Measurements from ENCODE around the gene OR6C6.
"Not testable (repeated sequence)": the region's sequence is repeated elsewhere in the genome, so short reads cannot be mapped to it uniquely, and the experiment has no call there.

The OR6C6 gene

DNA sequence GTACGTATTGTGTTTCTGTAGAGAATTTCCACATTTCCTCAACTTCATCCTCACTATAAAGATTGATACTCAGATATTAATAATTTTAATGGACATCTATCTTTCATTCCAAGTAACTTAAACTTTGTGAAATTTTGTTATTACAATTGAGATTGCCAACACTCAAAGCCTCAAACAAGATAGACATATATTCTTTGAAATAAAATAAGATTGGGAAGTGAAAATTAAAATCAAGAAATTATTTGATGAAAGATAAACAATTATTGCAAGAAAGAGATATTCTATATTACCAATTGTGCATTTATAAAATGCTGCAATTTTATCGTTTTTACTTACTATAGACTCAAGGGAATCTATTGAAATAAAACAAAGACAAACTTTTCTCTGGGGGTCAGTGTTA is at the start of gene OR6C6:
TSS of gene OR6C6 (minus strand) at position 101 of the 400 bp plus-strand sequence. CDS start 1,337 bp downstream, outside the sequence.
- DNase-seq (ENCODE audit: low read depth in 2 of 2): no peak

DNA sequence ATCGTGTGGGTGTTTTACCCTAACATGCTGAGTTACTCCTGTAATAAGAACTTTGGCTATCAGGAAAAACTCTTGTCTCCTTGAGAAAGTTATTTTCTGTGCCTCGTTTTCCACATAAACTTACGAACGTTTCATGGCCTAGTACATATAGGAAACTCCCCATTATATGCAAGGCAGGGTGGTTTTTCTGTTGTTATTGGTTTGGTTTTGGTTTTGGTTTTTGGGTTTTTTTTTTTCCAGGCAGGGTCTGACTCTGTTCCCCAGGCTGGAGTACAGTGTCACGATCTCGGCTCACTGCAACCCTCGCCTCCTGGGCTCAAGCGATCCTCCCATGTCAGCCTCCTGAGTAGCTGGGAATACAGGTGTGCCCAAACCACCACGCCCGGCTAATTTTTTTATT is 39.6 kb upstream of the OR6C6 start:
- no peak for DNase-seq (ENCODE audit: low read depth in 2 of 2)

DNA sequence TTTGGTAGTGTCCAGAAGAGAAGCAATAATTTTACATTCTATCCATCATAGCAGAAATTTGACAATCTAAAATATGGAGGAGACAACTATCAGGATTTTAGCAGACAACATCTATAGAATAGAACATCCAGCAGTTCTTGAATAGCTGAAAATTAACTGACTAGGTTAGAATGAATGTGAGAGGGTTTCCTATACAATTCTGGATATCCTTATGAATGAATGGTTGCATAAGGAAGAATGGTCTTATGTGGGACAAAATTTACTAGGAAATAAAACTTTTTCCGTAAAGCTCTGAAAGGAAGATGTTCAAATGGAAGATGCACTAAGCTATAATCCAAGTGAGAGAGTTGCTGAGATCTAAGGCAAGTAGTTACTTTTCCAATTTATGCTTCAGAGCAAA is 34.1 kb upstream of the OR6C6 start, which contains the start of gene OR6C3:
TSS of gene OR6C3 (plus strand) at position 301 of the 400 bp plus-strand sequence. CDS start 955 bp downstream, outside the sequence.
- DNase-seq (ENCODE audit: low read depth in 2 of 2): no peak

DNA sequence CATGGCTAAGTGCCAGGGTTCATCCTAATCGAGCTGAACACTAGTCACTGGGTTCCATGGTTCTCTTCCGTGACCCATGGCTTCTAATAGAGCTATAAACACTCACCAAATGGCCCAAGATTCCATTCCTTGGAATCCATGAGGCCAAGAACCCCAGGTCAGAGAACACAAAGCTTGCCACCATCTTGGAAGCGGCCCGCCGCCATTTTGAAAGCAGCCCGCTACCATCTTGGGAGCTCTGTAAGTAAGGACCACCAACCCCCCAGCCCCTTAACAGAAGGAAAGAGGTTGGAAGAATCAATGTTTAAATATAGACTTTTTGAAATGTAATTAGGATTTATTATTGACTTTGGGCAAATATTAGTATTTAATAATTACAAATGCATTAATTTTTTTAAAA is 29.4 kb upstream of the OR6C6 start:
- DNase-seq (ENCODE audit: low read depth in 2 of 2): not testable (repeated sequence)

DNA sequence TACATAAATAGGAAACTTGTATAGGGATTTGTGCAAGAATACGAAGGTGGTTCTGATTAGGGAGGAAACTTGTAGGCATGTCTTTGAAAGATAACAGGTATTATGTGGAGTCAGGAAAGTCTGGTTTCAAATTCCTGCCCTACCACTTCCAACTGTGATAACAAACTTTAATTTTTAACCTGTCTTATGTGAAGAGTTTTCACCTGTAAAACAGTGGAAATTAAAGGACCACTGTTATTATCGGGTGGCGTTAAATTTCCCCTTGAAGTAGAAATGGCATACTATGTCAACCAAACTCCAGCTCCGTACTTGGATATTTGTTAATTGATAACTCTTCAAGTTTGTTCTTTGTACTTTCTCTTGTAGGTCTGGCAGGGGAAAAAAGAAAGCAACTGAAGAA is 23.8 kb upstream of the OR6C6 start:
- no peak for DNase-seq (ENCODE audit: low read depth in 2 of 2)

DNA sequence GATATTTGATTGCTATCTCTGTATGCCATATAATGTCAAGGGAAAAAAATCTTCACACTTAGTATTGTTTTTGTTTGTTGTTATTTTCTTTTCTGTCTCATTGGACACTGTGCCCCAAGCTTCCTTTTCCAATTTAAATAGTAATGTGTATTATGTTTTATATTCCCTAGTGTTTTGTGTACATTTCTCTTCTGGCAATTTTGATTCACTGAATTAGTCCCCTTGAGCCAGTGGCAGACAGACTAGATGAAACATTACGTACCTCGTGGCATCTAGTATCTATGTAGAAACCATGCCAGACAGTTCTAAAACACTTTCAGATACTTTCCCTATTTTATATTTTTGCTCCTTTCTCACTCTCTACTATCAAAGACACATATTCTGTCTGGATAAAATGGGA is 17.7 kb upstream of the OR6C6 start, which contains the start of gene OR6C1:
TSS of gene OR6C1 (plus strand) at position 301 of the 400 bp plus-strand sequence. CDS start 6,257 bp downstream, outside the sequence.
- DNase-seq (ENCODE audit: low read depth in 2 of 2): no peak

DNA sequence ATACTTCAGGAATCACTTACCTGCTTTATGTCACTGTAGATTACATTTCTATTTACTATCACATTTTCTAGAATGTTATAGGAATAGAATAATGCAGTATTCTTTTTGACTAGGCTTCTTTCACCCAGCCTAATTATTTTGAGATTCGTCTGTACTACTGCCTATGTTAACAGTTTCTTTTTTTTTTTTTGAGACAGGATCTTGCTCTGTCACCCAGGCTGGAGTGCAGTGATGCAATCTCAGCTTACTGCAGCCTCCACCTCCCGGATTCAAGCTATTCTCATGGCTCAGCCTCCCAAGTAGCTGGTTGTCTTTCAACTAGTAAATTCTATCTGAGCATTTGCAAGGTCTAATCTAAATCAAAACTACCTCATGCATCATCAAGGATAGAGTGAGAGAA is 6.4 kb downstream of the OR6C6 start:
- no peak for DNase-seq (ENCODE audit: low read depth in 2 of 2)

DNA sequence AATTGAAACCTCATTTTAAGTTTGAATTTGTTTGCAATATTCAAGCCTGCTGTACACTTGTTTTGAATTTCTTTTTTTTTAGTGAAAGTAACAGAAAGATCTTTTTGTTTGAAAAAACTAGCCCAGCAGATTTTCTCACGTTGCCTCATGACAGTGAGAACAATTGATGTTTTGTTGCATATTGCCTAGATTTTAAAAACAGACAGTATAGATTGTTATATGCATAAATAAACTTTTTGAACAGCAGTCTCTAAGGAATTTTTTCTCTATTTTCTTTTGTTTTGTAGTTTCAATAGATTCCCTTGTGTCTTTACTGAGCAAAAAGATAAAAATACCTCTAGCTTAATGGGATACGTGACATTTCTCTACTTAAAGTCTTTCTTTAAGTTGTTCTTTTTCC is 15.4 kb downstream of the OR6C6 start:
- no peak for DNase-seq (ENCODE audit: low read depth in 2 of 2)

DNA sequence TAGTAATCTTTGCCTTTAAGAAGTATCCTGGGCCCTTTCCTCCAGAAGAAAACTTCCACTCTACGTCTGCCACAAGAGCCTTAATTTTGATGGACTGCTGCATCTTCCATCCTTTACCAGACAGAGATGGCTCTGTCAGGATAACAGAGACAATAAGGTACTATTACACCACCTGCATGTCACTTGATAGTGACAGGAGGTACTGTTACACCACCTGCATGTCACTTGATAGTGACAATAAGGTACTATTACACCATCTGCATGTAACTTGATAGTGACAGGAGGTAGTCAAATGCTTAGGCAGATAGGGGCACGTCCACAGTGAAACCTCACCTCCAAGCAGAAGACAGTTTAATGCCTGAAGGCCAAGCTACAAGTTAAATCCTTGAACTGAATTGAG is 38.1 kb downstream of the OR6C6 start:
- DNase-seq (ENCODE audit: low read depth in 2 of 2): no peak

DNA sequence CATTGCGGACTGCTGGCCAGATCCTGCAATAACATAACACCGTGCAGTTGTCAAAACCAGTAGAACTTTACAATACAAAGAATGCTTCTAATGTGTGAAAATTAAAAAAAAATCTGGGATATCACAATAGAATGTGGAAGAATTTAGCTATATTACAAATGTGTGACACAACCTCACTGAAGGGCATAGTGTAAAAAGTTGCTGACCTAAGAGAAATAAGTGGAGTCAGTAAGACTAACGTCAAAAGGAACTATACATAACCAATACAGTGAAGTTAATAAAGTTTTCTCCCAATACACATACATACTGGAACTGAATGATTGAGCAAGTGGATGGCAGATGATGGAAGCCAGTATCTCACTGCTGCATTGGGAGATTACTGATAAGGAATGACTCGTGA is 39.5 kb downstream of the OR6C6 start:
- DNase-seq (ENCODE audit: low read depth in 2 of 2): no peak

DNA sequence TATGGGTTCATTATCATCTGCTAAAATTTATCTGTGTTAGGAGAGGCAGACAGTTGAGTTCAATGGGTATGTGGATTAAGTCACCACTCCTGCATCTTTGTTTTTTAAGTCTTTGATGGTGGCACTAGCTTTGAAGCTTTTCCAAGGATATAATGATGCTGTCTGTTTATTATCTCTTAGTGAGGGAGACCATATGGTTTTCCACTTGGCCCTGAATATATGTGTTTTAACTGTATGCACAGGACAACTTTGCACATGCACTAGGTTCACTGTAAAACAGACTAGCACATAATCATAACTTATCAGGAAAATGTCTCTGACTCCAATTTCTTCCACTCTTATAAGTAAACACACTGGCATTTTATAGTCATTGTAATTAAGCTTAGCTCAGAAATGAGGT is 43.1 kb downstream of the OR6C6 start:
- DNase-seq (ENCODE audit: low read depth in 2 of 2): no peak

DNA sequence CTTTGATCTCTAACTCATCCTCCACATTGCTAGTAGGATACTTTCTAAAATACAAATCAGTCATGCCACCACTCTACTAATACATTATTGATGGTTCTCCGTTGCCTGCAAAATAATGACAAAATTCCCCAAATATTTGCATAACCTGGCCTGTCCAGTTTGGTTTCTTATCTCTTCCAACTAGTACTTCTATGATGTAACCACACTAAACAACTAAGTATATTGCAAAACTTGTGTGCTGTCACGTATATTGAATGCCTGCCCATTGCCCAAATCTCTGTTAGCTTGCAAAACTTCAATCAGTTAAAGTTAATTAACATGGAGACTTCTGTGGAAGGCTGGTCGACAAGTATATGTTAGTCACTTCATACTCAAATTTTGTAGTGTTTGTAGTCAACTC is 45.4 kb downstream of the OR6C6 start:
- no peak for DNase-seq (ENCODE audit: low read depth in 2 of 2)

DNA sequence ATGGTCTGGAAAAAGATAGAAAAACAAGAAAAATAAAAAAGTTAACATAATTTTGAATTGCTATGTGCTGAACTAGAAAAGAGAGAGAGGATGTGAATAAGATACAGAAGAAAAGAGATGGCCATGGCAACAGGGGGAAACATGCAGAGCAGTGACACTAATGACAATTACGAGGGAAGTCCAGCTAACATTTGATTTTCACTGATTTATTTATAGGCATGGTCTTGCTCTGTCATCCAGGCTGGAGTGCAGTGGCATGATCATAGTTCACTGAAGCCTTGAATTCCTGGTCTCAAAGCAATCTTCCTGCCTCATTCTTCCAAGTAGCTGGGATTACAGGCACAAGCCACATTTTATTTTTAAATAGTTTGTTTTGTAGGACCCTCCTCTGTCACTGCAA is 50.2 kb downstream of the OR6C6 start:
- no peak for DNase-seq (ENCODE audit: low read depth in 2 of 2)

DNA sequence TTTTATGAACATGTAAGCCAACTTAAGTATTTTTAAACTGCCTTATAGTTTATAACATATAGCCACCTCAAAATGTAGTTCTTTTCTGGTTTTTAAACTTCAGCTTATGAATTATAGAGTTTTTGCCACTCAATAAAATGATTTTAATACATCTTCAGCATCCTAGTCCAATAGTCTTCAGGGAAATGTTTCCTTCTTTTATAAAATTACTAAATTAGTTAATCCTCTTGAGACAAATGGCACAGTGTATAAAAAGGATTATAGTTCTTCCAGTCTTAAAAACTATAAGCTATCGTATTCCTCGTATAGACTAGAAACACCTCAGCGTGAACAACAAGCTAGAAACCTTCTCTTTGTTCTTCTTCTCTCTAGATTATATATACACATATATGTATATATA is 52.1 kb downstream of the OR6C6 start, which contains the start of gene OR6C74:
TSS of gene OR6C74 (plus strand) at position 301 of the 400 bp plus-strand sequence. CDS start 2,679 bp downstream, outside the sequence.
- no peak for DNase-seq (ENCODE audit: low read depth in 2 of 2)
